GM12892 (cell line): ENCODE measurements around the gene EPHB6.

Experiments used
- POLR2A ChIP-seq: IDR thresholded peaks from 2 replicates; pipeline ENCODE4 v1.6.1; 2011; ENCODE audit warnings: low read depth, low read length, control low read depth
- TAF1 ChIP-seq: IDR thresholded peaks from 2 replicates; pipeline ENCODE4 v1.6.1; 2011; ENCODE audit warnings: low read depth, mild to moderate bottlenecking, control low read depth, low read length, borderline replicate concordance

- TF ChIP-seq POLR2A: no peak
- TF ChIP-seq TAF1: no peak
These were observed 51.8 kb downstream of the EPHB6 start for GRCh38 chr7:142906643-142907042.
